OCI-LY1 (cell line): ENCODE data around the gene GTF3C1.

Source experiments
- H2AFZ ChIP-seq: fragments of 200-600 bp; sonication (generic), shearing (Covaris generic); 2 replicates; pipeline ENCODE4 v1.6.0; 2014; ENCODE audit warnings: antibody characterized with exemption, mild to moderate bottlenecking, low read length
- H3F3A ChIP-seq: fragments of 200-600 bp; sonication (generic), shearing (Covaris generic); 2 replicates; pipeline ENCODE4 v1.6.0; 2014; ENCODE audit warnings: mild to moderate bottlenecking, antibody characterized with exemption, low read length, moderate library complexity; ENCODE audit not compliant: insufficient read depth
- H3K27ac ChIP-seq: fragments of 200-600 bp; sonication (generic); 2 replicates; pipeline ENCODE4 v1.5.1; 2014; ENCODE audit warnings: low read length, mixed run types, mild to moderate bottlenecking, low read depth; ENCODE audit not compliant: poor library complexity, severe bottlenecking
- H3K27me3 ChIP-seq: fragments of 200-600 bp; sonication (generic); 2 replicates; pipeline ENCODE4 v1.6.0; 2014; ENCODE audit warnings: antibody characterized with exemption, mild to moderate bottlenecking, low read length, moderate library complexity; ENCODE audit not compliant: insufficient read depth
- H3K36me3 ChIP-seq: fragments of 200-600 bp; sonication (generic); 2 replicates; pipeline ENCODE4 v1.6.1; 2014; ENCODE audit warnings: mild to moderate bottlenecking, antibody characterized with exemption, low read length, moderate library complexity, mixed read lengths; ENCODE audit not compliant: insufficient read depth
- H3K4me1 ChIP-seq: fragments of 200-600 bp; sonication (generic); 2 replicates; pipeline ENCODE4 v1.5.1; 2014; ENCODE audit warnings: mild to moderate bottlenecking, low read length, moderate library complexity; ENCODE audit not compliant: insufficient read depth, severe bottlenecking
- H3K4me2 ChIP-seq: fragments of 200-600 bp; sonication (generic), shearing (Covaris generic); 2 replicates; pipeline ENCODE4 v1.6.1; 2014; ENCODE audit warnings: low read length
- H3K4me3 ChIP-seq: fragments of 200-600 bp; sonication (generic); 2 replicates; pipeline ENCODE4 v1.5.1; 2014; ENCODE audit warnings: low read length, low read depth, mild to moderate bottlenecking, mixed read lengths; ENCODE audit not compliant: poor library complexity, severe bottlenecking
- H3K79me2 ChIP-seq: fragments of 200-600 bp; shearing (Covaris generic); 2 replicates; pipeline ENCODE4 v1.6.1; 2016; ENCODE audit warnings: mixed run types, low read length, mixed read lengths; ENCODE audit not compliant: insufficient read depth
- H3K9ac ChIP-seq: fragments of 200-600 bp; sonication (generic), shearing (Covaris generic); 2 replicates; pipeline ENCODE4 v1.6.1; 2014; ENCODE audit warnings: mild to moderate bottlenecking, low read length, mixed read lengths
- H3K9me2 ChIP-seq: fragments of 200-600 bp; sonication (generic), shearing (Covaris generic); 2 replicates; pipeline ENCODE4 v1.6.1; 2014; ENCODE audit warnings: low read depth, mild to moderate bottlenecking, low read length, mixed read lengths
- H3K9me3 ChIP-seq: fragments of 200-600 bp; shearing (Covaris generic); 2 replicates; pipeline ENCODE4 v1.6.1; 2014; ENCODE audit warnings: low read length, mixed read lengths
- H4K20me1 ChIP-seq: fragments of 200-600 bp; sonication (generic), shearing (Covaris generic); 2 replicates; pipeline ENCODE4 v1.6.0; 2016; ENCODE audit warnings: mild to moderate bottlenecking, low read length; ENCODE audit not compliant: insufficient read depth
- CTCF ChIP-seq: fragments of 200-600 bp; sonication (generic), shearing (Covaris generic); IDR thresholded peaks from 2 replicates; pipeline ENCODE4 v1.5.1; 2017; ENCODE audit warnings: mild to moderate bottlenecking, antibody characterized with exemption, low read length, moderate library complexity, mixed read lengths
- EZH2 ChIP-seq: fragments of 200-600 bp; sonication (generic), shearing (Covaris generic); IDR thresholded peaks from 2 replicates; pipeline ENCODE4 v1.8.0; 2017; ENCODE audit warnings: borderline replicate concordance, mixed run types, mild to moderate bottlenecking, antibody characterized with exemption, low read length, moderate library complexity, mixed read lengths

Gene GTF3C1

GRCh38 chr16:27476240-27476639 is 73.5 kb downstream of the GTF3C1 start:
- Histone ChIP-seq H3K79me2 (no peaks in the 10 kb centered on the region), H3K27ac (no peak overlapping the region), H3K4me1 (no peaks in the 10 kb centered on the region), H3K9ac (no peak overlapping the region), H3K9me2 (no peaks in the 10 kb centered on the region), H3K9me3 (no peaks in the 10 kb centered on the region), H3K27me3 (no peaks in the 10 kb centered on the region), H3K4me2 (no peak overlapping the region), H3F3A (no peaks in the 10 kb centered on the region), H3K36me3 (peaks cover 73% of the 10 kb centered on the region), H4K20me1 (no peaks in the 10 kb centered on the region), H3K4me3 (no peak overlapping the region), H2AFZ (no peak overlapping the region)
- TF ChIP-seq CTCF = no peak
- no peak for TF ChIP-seq EZH2

- Histone ChIP-seq H3K27me3 (no peaks in the 10 kb centered on the region), H3K79me2 (no peaks in the 10 kb centered on the region), H3K9me3 (no peaks in the 10 kb centered on the region), H4K20me1 (no peaks in the 10 kb centered on the region), H3K4me1 (no peaks in the 10 kb centered on the region), H3F3A (no peaks in the 10 kb centered on the region), H3K9me2 (no peaks in the 10 kb centered on the region), H3K4me3 (no peak overlapping the region), H3K4me2 (no peak overlapping the region), H2AFZ (no peak overlapping the region), H3K27ac (no peak overlapping the region), H3K36me3 (peaks cover 73% of the 10 kb centered on the region), H3K9ac (no peak overlapping the region)
- TF ChIP-seq CTCF = no peak
- TF ChIP-seq EZH2 = no peak
Measured at GRCh38 chr16:27475561-27475960, 74.2 kb downstream of the GTF3C1 start.

DNA sequence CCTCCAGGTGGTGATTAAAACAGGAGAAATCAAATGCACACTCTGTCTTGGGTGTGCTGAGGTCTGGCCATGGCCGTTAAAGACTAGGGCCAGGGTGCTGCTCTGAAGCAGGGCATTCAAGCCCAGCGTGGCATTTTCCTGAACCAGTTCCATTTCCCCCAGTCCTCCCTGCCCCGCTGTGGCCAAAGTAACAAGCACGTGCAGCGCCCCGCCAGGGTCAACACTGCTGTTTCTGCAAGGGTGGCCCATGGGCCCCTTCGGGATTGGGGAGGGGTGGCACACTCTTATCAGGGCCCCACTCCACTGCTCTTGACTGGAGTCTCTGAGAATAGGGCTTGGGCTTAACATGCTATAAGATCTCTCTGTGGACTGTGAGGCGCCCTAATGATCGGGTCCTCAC is 74.8 kb downstream of the GTF3C1 start:
- Histone ChIP-seq H3K36me3 (peaks cover 74% of the 10 kb centered on the region), H3K4me3 (no peak overlapping the region), H3K27ac (no peak overlapping the region)

More for the DNA sequence above, 74.8 kb downstream of the GTF3C1 start:
- TF ChIP-seq EZH2 (no peak), CTCF (no peak)
- H4K20me1 ChIP-seq = no peaks in the 10 kb centered on the region
- H3K4me1 ChIP-seq = no peaks in the 10 kb centered on the region
- H3K4me2 ChIP-seq = no peak overlapping the region
- H3K27me3 ChIP-seq = no peaks in the 10 kb centered on the region
- no peaks in the 10 kb centered on the region for H3K9me3 ChIP-seq
- no peaks in the 10 kb centered on the region for H3F3A ChIP-seq
- no peaks in the 10 kb centered on the region for H3K9me2 ChIP-seq
- no peaks in the 10 kb centered on the region for H3K79me2 ChIP-seq
- H2AFZ ChIP-seq = no peak overlapping the region
- no peak overlapping the region for H3K9ac ChIP-seq
